IPS-18c (cell line): ENCODE measurements around the gene AP3B1.
"Not testable (repeated sequence)": the region's sequence is repeated elsewhere in the genome, so short reads cannot be mapped to it uniquely, and the experiment has no call there.

ENCODE experiments used
- H3K4me3 ChIP-seq: 2 replicates; pipeline ENCODE4 v1.7.0; 2013; ENCODE audit warnings: low read depth, mild to moderate bottlenecking, low read length, moderate library complexity; ENCODE audit not compliant: insufficient read depth
- H3K9me3 ChIP-seq: one replicate; pipeline ENCODE4 v1.6.1; 2013; ENCODE audit warnings: mild to moderate bottlenecking, low read length, moderate library complexity; ENCODE audit not compliant: control insufficient read depth, insufficient read depth

Gene AP3B1

DNA sequence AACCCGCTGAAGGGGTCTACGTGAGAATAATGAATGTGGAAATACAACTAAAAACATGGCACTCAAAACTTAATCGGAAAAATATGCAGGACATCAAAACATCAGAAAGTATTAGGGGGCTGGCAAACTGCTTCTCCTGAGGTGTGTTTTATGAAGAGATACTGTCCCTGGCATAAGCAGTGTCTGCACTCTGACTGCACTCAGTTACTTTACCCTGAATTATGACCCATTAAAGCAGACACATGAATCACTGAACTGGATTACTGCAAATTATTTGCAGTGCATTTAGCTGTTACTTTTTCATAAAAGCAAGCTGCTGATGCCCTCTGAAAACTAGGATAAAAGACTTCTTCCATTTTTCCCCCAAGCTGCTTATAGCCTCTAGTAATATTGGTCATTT lies 164.9 kb downstream of the AP3B1 start:
- H3K4me3 ChIP-seq, result no peak overlapping the region
- H3K9me3 ChIP-seq, result no peaks in the 10 kb centered on the region

DNA sequence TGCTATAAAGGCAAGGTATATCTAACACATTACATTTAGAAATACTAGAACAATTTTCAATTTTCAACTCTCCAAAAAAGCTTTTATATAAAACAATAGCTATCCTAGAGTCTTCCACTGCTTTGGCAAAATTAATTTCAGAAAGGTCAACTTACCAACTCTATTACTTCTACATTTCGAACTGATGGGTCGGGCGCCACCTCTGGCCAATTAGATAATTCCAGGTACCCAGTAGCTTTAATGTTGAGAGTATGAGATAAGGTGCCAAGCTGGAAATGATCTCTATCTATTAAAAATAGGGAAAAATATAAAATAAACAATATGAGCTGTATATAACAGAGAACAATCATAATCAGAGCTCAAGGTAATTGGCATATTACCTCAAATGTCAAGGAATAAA lies 166.6 kb downstream of the AP3B1 start:
- H3K9me3 ChIP-seq, result no peaks in the 10 kb centered on the region
- H3K4me3 ChIP-seq, result no peak overlapping the region

DNA sequence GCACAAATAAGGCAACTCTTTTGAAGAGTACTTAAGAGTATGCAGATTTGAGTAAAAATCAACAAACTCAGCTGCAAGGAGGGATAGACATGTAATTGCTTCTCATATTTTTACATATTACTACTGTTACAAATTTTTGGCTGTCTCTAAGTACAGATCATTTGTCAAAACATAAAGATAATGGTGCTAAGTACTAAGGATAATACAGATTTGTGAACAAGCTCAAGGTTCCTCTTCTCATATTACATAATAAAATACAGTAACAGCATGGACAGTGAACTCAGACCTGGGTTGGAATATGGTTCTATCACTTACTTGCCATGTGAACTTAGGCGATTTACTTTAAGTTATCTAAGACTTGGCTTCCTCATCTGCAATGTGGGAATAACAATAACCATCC lies 168.0 kb downstream of the AP3B1 start:
- Histone ChIP-seq H3K9me3 (no peaks in the 10 kb centered on the region), H3K4me3 (no peak overlapping the region)

GRCh38 chr5:78116167-78116566 lies 178.3 kb downstream of the AP3B1 start:
- no peak overlapping the region for H3K4me3 ChIP-seq
- H3K9me3 ChIP-seq, result peaks cover 6% of the 10 kb centered on the region

GRCh38 chr5:78113689-78114264 lies 180.7 kb downstream of the AP3B1 start:
- no peak overlapping the region for H3K4me3 ChIP-seq
- H3K9me3 ChIP-seq, result peaks cover 4% of the 10 kb centered on the region

DNA sequence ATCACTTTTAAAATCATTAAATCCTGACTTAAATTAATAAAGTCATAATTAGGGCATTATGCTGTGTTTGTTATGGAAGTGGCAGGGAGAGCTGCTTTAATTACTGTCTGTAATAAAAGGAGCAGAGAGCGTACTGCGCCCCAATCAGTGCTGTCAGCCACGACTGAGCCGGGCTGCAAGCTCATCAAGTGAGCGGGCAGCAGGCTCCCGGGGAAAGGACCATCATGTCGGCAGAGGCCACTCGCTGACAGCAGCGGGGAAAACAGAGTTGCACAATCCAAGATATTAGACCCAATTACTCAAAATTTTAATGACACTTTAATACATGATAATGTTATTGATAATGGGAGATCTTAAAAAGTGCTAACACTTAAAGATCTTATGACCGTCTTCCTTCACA lies 181.6 kb downstream of the AP3B1 start:
- Histone ChIP-seq H3K9me3 (no peaks in the 10 kb centered on the region), H3K4me3 (no peak overlapping the region)

- Histone ChIP-seq H3K9me3 (no peaks in the 10 kb centered on the region), H3K4me3 (no peak overlapping the region)
Observed at GRCh38 chr5:78109891-78110324, 184.6 kb downstream of the AP3B1 start.

- no peak overlapping the region for H3K4me3 ChIP-seq
Observed at GRCh38 chr5:78108564-78108963, 185.9 kb downstream of the AP3B1 start.

DNA sequence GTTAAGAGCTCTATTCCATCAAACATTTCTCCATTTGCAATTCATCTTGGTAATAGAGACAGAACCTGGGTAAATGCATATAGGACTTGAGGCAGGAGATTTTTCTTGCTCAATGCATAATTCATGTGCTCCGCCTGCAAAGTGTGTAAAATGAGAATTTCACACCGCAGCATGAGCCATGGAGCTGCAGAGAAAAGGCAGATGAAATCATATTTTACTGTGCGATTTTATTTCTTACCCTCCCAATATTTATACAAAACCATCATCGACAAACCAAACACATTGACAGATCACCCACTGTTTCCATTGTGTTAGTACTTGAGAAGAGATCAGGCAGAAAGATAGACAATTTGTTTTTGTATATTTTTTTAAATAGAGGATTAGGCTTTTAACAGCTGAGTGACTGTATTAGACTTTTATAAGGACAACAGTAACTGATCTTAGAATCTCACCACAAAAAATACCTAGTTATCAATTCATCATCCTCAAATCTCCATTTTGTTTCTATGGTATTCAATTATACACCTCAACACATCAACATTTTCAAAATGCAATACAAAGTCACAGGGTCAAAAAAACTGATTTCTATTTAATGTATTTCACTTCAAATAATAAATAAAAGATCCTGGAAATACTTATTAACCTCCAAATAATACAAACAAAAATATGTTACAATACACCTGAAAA lies 191.1 kb downstream of the AP3B1 start:
- no peak overlapping the region for H3K4me3 ChIP-seq
- no peaks in the 10 kb centered on the region for H3K9me3 ChIP-seq

More at GRCh38 chr5:78108564-78108963, 185.9 kb downstream of the AP3B1 start:
- H3K9me3 ChIP-seq, result no peaks in the 10 kb centered on the region

GRCh38 chr5:78102500-78102899 lies 192.0 kb downstream of the AP3B1 start:
- no peak overlapping the region for H3K4me3 ChIP-seq
- no peaks in the 10 kb centered on the region for H3K9me3 ChIP-seq

DNA sequence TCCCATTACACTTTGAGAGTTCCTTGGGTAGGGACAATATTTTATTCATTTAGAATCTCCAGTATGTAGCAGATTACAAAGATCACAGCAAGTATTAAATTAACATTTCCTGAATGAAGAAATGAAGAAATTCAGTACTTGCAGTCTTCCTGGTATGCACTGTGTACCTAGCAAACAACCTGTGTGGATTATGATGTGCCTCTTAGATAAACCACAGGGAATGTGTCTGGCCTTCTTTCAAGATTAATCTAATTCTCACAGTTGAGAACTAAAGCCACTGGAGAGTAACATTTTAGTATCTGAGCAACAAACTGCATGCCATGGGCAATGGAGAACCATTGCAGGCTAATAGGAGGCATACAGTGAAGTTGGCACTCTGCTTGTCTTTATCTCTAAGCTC lies 199.4 kb downstream of the AP3B1 start:
- no peaks in the 10 kb centered on the region for H3K9me3 ChIP-seq

GRCh38 chr5:78090002-78090401 lies 204.5 kb downstream of the AP3B1 start:
- no peak overlapping the region for H3K4me3 ChIP-seq
- H3K9me3 ChIP-seq, result no peaks in the 10 kb centered on the region

More for the DNA sequence above, 199.4 kb downstream of the AP3B1 start:
- no peak overlapping the region for H3K4me3 ChIP-seq

DNA sequence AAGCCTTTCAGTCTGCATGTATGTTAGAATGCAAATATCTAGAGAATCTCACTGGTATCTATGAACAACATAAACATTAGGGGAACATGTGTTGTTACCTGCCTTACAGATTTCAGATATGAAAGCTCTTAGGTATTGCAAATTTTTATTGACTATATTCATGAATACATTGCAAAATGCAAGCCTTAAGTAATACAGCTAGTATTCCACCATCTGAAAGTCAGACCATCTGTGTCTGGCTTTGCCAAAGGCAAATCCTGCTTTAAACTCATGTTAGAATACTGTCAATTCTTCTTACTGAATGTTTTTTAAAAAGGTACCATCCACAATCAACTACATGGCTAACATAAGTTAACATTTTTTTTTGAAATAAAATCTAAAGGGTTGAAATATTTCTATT lies 215.6 kb downstream of the AP3B1 start:
- Histone ChIP-seq H3K9me3 (no peaks in the 10 kb centered on the region), H3K4me3 (no peak overlapping the region)

GRCh38 chr5:78077369-78078068 lies 217.0 kb downstream of the AP3B1 start:
- no peak overlapping the region for H3K4me3 ChIP-seq
- no peaks in the 10 kb centered on the region for H3K9me3 ChIP-seq

DNA sequence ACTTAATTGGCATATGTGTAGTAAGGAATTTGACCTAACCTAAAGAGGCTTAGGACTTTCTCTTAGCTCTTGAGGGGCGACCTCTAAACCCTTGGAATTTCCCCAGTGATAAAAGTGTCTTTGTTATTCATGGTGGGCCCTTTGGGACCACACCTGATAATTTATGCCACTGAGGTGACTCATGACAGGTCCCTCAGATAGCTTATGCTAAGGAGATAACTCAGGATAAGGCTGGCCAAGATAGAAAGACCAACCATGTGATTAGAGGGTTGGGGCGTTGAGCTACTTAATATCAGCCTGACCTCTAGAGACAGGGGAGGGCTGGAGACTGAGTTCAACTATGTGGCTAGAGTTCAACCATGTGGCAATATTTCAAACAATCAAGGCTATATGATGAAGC lies 218.1 kb downstream of the AP3B1 start:
- H3K4me3 ChIP-seq, result no peak overlapping the region
- H3K9me3 ChIP-seq, result no peaks in the 10 kb centered on the region

DNA sequence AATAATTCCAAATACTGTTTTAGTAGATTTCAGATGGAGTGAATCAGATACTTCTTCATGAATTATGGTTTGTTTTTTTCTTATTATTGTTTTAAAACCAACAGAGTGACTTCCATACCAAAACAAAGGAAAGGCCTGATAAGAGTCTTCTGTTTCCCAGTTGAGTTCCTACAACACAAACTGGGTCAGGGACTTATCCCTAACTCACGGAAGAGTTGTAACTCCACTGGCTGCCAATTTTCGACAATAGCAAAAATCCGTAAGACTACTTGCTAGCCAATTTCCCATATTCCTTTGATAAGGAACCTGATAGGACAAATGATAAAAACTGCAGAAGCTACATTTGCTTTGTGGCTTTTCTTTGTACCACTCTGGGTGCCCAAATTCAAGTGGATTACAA lies 219.2 kb downstream of the AP3B1 start:
- Histone ChIP-seq H3K4me3 (no peak overlapping the region), H3K9me3 (no peaks in the 10 kb centered on the region)

GRCh38 chr5:78070691-78071090 lies 223.8 kb downstream of the AP3B1 start:
- H3K9me3 ChIP-seq, H3K4me3 ChIP-seq: not testable (repeated sequence)

GRCh38 chr5:78067581-78067980 lies 226.9 kb downstream of the AP3B1 start:
- not testable (repeated sequence) for H3K4me3 ChIP-seq, H3K9me3 ChIP-seq
